Heart left ventricle (tissue), 16 donors: ENCODE results near the gene C6orf163. TPM values are rescaled to one million over a fixed set of nuclear protein-coding genes. Genes with fewer than 3 reads are reported as not detected.

Experiments
- ATAC-seq, 4 donors: fragments of 200-7000 bp; cut with Tn5 transposase; one replicate each; pipeline ENCODE4 v1.9.1; 2020 to 2022; ENCODE audit warnings: moderate library complexity in 4 of 4, mild to moderate bottlenecking in 3 of 4, moderate number of reproducible peaks in 1 of 4
- DNase-seq, 5 donors: peaks; one replicate each; pipeline ENCODE4 v3.0.0-alpha.2; 2020
- H3K27ac ChIP-seq, 12 donors: fragments of 200-600 bp; sonication (generic) in 4 of 12; one replicate each; pipeline versions ENCODE4 v1.5.0 to v1.8.0; 2016 to 2022; ENCODE audit warnings: mild to moderate bottlenecking in 2 of 12
- H3K27me3 ChIP-seq, 9 donors: fragments of 200-600 bp; sonication (generic) in 2 of 9; one replicate each; pipeline versions ENCODE4 v1.5.1 to v1.8.0; 2016 to 2022; ENCODE audit warnings: mild to moderate bottlenecking in 3 of 9
- H3K36me3 ChIP-seq, 9 donors: fragments of 200-600 bp; sonication (generic) in 2 of 9; one replicate each; pipeline versions ENCODE4 v1.5.0 to v1.8.0; 2018 to 2022; ENCODE audit warnings: mild to moderate bottlenecking in 2 of 9
- H3K4me1 ChIP-seq, 12 donors: fragments of 200-600 bp; sonication (generic) in 4 of 12; one replicate each; pipeline versions ENCODE4 v1.5.0 to v1.8.0; 2016 to 2022; ENCODE audit warnings: mild to moderate bottlenecking in 3 of 12
- H3K4me3 ChIP-seq, 12 donors: fragments of 200-600 bp; sonication (generic) in 4 of 12; one replicate each; pipeline versions ENCODE4 v1.5.0 to v1.8.0; 2017 to 2022; ENCODE audit warnings: mild to moderate bottlenecking in 9 of 12, moderate library complexity in 4 of 12
- H3K9me3 ChIP-seq, 12 donors: fragments of 200-600 bp; sonication (generic) in 4 of 12; one replicate each; pipeline versions ENCODE4 v1.5.0 to v1.8.0; 2016 to 2022; ENCODE audit warnings: mild to moderate bottlenecking in 1 of 12
- POLR2A ChIP-seq, 2 donors: fragments of 450-650 bp; IDR thresholded peaks; one replicate each; pipeline ENCODE4 v1.6.1; 2017; ENCODE audit warnings: antibody characterized with exemption in 2 of 2, mild to moderate bottlenecking in 2 of 2, moderate library complexity in 2 of 2
- WGBS, 4 donors: extraction: QIAGEN DNeasy Blood & Tissue Kit in 2 of 4; methylation state at CpG; one replicate each; pipeline versions ENCODE4 v1.1.5 to v1.1.7; 2013 to 2018; 5-methylcytosine and 5-hydroxymethylcytosine counted together
- intact Hi-C, 10 donors: fragments of 100-400 bp; cut with DNase I; formaldehyde crosslinking; loops; one replicate each; pipeline versions ENCODE4 v1.11.1 to v1.14.2; 2022
- polyA plus RNA-seq, 2 donors: library from polyadenylated mRNA; stranded (reverse); fragments of 200-250 nt; gene quantifications; one replicate each; pipeline ENCODE4 v1.2.3, GENCODE V29; 2013
- total RNA-seq, 9 donors: library from RNA; depleted of rRNA in 2 of 9; stranded (reverse); fragments of >200 nt in 2 of 9; fragmentation: NEBNext Ultra II Directional in 3 of 9; extraction: Animal tissue kit (Norgen Biotek cat#: 25700) in 3 of 9; gene quantifications; one replicate each; pipeline versions ENCODE4 v1.1.0 to v1.2.4, GENCODE V29; 2016 to 2023
- TF ChIP-seq, protein P1 (sequence below), 12 donors: fragments of 200-600 bp; sonication (generic) in 4 of 12; IDR thresholded peaks; one replicate each; pipeline versions ENCODE4 v1.5.0 to v1.8.0; 2018 to 2022; ENCODE audit warnings: antibody characterized with exemption in 12 of 12, mild to moderate bottlenecking in 5 of 12
- donor health status: ischemic (EF 13 %, LVEDD 7.1; RV severe dilation, severe dysfunction).
- donor health status: healthy with polysubstance abuse.
- donor health status: DM: no; HTN: yes; CAD: no.
- donor health status: DM: no; HTN: no; CAD: no.
- donor health status: ischemic (EF 25% LVEDD 6.9; RV normal size, moderate dysfunction).
- donor health status: ischemic (EF 25% LVEDD 5.7; RV mildly dilated, moderate dysfunction).
- donor health status: healthy.
- donor health status: DM: yes; HTN: yes; CAD: no.
- donor health status: ischemic (EF 35%, LVEDD 5.7; RV mildly dilated, moderate dysfunction).
- donor health status: nonischemic (EF 11% LVEDD 7.7; RV severe dilation, severe dysfunction).
- donor health status: DM: yes; HTN: yes; CAD: no.
- donor health status: PGD.
- donor health status: ischemic (EF 29% LVEDD 5.4; RV normal size, mild dysfunction).
- donor health status: nonischemic (EF 23%, LVEDD 6.1; RV moderate dilation, normal function).

C6orf163 gene
- total and polyA plus RNA-seq, 11 donors: 0.50 to 3.8 (median 1.7) TPM

DNA sequence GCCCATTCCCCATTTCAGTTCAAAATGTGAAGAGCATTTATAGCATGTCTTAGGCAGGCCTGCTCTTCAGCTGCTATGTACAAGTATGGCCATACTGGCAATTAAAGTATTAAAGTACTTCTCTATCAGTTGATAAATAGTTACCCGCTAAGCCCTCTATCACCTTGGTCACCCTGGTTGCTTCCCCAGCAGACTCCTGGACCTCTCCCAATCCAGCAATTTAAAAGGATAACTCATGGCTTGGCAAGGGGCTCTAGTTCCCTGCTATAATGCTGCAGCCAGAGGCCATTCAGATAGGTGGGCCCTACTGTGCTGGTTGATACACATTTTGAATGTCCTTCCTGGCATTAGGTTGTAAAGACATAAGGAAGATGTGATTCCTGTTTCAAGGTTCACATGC lies 7.0 kb downstream of the C6orf163 start:
- Histone ChIP-seq H3K27me3 (no peaks in the 10 kb centered on the region), H3K36me3 (no peaks in the 10 kb centered on the region), H3K27ac (no peak overlapping the region), H3K4me3 (no peak overlapping the region), H3K4me1 (peaks cover 0 to 3% (median 0%) of the 10 kb centered on the region in 12 donors), H3K9me3 (no peaks in the 10 kb centered on the region)
- no peak for TF ChIP-seq POLR2A (IDR thresholded peaks at IDR 0.05)
- TF ChIP-seq, protein P1, sequence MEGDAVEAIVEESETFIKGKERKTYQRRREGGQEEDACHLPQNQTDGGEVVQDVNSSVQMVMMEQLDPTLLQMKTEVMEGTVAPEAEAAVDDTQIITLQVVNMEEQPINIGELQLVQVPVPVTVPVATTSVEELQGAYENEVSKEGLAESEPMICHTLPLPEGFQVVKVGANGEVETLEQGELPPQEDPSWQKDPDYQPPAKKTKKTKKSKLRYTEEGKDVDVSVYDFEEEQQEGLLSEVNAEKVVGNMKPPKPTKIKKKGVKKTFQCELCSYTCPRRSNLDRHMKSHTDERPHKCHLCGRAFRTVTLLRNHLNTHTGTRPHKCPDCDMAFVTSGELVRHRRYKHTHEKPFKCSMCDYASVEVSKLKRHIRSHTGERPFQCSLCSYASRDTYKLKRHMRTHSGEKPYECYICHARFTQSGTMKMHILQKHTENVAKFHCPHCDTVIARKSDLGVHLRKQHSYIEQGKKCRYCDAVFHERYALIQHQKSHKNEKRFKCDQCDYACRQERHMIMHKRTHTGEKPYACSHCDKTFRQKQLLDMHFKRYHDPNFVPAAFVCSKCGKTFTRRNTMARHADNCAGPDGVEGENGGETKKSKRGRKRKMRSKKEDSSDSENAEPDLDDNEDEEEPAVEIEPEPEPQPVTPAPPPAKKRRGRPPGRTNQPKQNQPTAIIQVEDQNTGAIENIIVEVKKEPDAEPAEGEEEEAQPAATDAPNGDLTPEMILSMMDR (IDR thresholded peaks at IDR 0.05): no peak
- 38 to 60% (median 50%) methylated on average over 1 of the region's 1 CpG for WGBS, 4 donors
- DNase-seq: no peak
- ATAC-seq: peak; percentile 58 to 78 (median 74)
- intact Hi-C loops: no loop called here

DNA sequence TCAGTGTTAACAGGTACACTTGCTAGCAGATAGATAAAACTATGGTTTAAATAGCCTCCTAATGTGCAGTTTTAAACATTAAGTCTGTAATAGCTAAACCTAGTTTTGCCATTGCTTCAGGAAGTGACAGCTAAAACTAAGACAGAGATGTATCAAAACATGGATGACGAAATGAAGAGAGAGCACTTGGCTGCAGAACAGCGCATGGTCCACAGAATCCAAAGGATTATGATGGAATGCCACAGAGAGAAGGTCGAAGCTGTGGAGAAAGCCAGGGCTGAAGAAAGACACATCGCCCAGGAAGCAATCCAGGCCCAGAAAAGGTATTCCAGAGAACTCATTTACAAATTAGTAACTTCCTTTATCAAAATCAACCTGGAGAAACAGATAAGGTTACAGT lies 11.6 kb downstream of the C6orf163 start:
- H3K4me1 ChIP-seq: peaks cover 0 to 3% (median 0%) of the 10 kb centered on the region in 12 donors

DNA sequence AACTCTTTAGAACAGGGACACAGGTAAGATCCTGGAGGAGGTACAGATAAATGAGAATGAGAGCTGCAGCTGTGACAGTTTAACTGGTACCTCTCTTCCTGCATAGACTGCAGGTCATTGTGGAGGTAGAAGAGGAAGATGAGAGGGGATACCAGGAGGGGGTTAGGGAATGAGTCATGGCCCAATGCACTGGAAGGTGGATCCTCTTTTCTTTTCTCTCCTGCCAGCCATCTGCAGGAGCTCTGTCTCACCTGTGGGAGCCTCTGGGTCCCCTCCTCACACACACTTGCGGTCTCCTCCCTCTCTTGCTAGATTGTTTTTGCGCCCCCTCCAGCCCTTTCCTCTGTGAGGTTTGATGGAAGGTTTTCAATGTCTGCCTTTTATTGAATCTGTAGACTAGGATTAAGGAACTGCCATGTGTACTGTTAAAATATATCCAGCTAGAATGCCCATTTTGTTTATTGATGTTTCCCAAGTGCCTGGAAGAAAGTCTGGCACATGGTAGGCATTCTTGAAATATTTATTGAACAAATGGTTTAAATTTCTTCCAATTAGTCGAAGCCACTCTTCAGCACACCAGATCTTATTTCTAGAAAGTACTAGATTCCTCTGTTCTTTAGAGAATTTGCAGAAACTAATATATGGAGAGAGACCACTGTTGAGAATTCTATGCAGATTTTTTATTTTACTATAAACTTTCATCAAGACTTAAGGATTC lies 13.0 kb downstream of the C6orf163 start:
- H3K4me3 ChIP-seq: no peak overlapping the region
- H3K36me3 ChIP-seq: peaks cover 0 to 5% (median 0%) of the 10 kb centered on the region in 9 donors
- no peaks in the 10 kb centered on the region for H3K27me3 ChIP-seq
- H3K9me3 ChIP-seq: no peaks in the 10 kb centered on the region
- intact Hi-C loops: no loop called here
- no peak overlapping the region for H3K27ac ChIP-seq
- ATAC-seq (no peak), DNase-seq (no peak)
- 92 to 94% (median 93%) methylated on average over 3 of the region's 3 CpGs for WGBS, 4 donors
- TF ChIP-seq, protein P1 (IDR thresholded peaks at IDR 0.05): no peak
- no peak for TF ChIP-seq POLR2A (IDR thresholded peaks at IDR 0.05)
- no peaks in the 10 kb centered on the region for H3K4me1 ChIP-seq

More for the DNA sequence above, 11.6 kb downstream of the C6orf163 start:
- Histone ChIP-seq H3K4me3 (no peak overlapping the region), H3K9me3 (no peaks in the 10 kb centered on the region), H3K36me3 (peaks cover 0 to 5% (median 0%) of the 10 kb centered on the region in 9 donors), H3K27me3 (no peaks in the 10 kb centered on the region), H3K27ac (no peak overlapping the region)
- DNase-seq (no peak), ATAC-seq (no peak)
- WGBS, 4 donors: 94 to 97% (median 95%) methylated on average over 4 of the region's 4 CpGs
- TF ChIP-seq POLR2A (IDR thresholded peaks at IDR 0.05): no peak
- TF ChIP-seq, protein P1 (IDR thresholded peaks at IDR 0.05): no peak
- intact Hi-C loops: no loop called here

- no peak for DNase-seq
- H3K4me1 ChIP-seq: no peaks in the 10 kb centered on the region
- intact Hi-C loops: no loop called here
- TF ChIP-seq, protein P1 (IDR thresholded peaks at IDR 0.05): no peak
- TF ChIP-seq POLR2A (IDR thresholded peaks at IDR 0.05): no peak
- WGBS, 4 donors: 63 to 77% (median 75%) methylated on average over 5 of the region's 5 CpGs
- H3K36me3 ChIP-seq: peaks cover 0 to 4% (median 0%) of the 10 kb centered on the region in 9 donors
- ATAC-seq: no peak
- no peaks in the 10 kb centered on the region for H3K27me3 ChIP-seq
- no peak overlapping the region for H3K4me3 ChIP-seq
- peaks cover 0 to 11% (median 0%) of the 10 kb centered on the region in 12 donors for H3K9me3 ChIP-seq
- H3K27ac ChIP-seq: no peak overlapping the region
These were observed 20.1 kb downstream of the C6orf163 start for GRCh38 chr6:87364602-87365252.
